ENCODE results near the gene GTF2IRD1.
"Not testable (repeated sequence)": the region's sequence is repeated elsewhere in the genome, so short reads cannot be mapped to it uniquely, and the experiment has no call there.

The GTF2IRD1 gene

GRCh38 chr7:74554178-74554577, 100.5 kb downstream of the GTF2IRD1 start:
- peaks cover 27% of the 10 kb centered on the region for H3K36me3 ChIP-seq (ENCODE audit: insufficient read depth, low read length)
- no peaks in the 10 kb centered on the region for H3K27me3 ChIP-seq (ENCODE audit: control insufficient read depth, insufficient read depth, low read length)
- H3K4me3 ChIP-seq (ENCODE audit: low read length): no peak overlapping the region
- H3K4me1 ChIP-seq (ENCODE audit: control insufficient read depth, insufficient read depth, low read length): no peaks in the 10 kb centered on the region
- H3K9me3 ChIP-seq (replicated peaks; ENCODE audit: low read length): no peaks in the 10 kb centered on the region
- H3K9ac ChIP-seq (ENCODE audit: low read depth, low read length): no peak overlapping the region
- no peak overlapping the region for H3K4me2 ChIP-seq (ENCODE audit: low read length)

- no peak overlapping the region for H3K9ac ChIP-seq (ENCODE audit: low read depth, low read length)
- no peaks in the 10 kb centered on the region for H3K27me3 ChIP-seq (ENCODE audit: control insufficient read depth, insufficient read depth, low read length)
- H3K4me2 ChIP-seq (ENCODE audit: low read length): no peak overlapping the region
- peaks cover 44% of the 10 kb centered on the region for H3K36me3 ChIP-seq (ENCODE audit: insufficient read depth, low read length)
- no peaks in the 10 kb centered on the region for H3K4me1 ChIP-seq (ENCODE audit: control insufficient read depth, insufficient read depth, low read length)
- H3K4me3 ChIP-seq (ENCODE audit: low read length): no peak overlapping the region
- no peaks in the 10 kb centered on the region for H3K9me3 ChIP-seq (replicated peaks; ENCODE audit: low read length)
Measured at GRCh38 chr7:74560086-74560719, 106.5 kb downstream of the GTF2IRD1 start.

- Histone ChIP-seq H3K36me3 (ENCODE audit: insufficient read depth, low read length) (peaks cover 46% of the 10 kb centered on the region), H3K9ac (ENCODE audit: low read depth, low read length) (no peak overlapping the region), H3K4me1 (ENCODE audit: control insufficient read depth, insufficient read depth, low read length) (no peaks in the 10 kb centered on the region), H3K27me3 (ENCODE audit: control insufficient read depth, insufficient read depth, low read length) (no peaks in the 10 kb centered on the region), H3K4me2 (ENCODE audit: low read length) (no peak overlapping the region), H3K9me3 (replicated peaks; ENCODE audit: low read length) (no peaks in the 10 kb centered on the region), H3K4me3 (ENCODE audit: low read length) (no peak overlapping the region)
Measured at GRCh38 chr7:74561898-74562613, 108.3 kb downstream of the GTF2IRD1 start.

GRCh38 chr7:74563639-74564038, 109.9 kb downstream of the GTF2IRD1 start:
- peaks cover 38% of the 10 kb centered on the region for H3K36me3 ChIP-seq (ENCODE audit: insufficient read depth, low read length)
- not testable (repeated sequence) for H3K4me3 ChIP-seq (ENCODE audit: low read length)

GRCh38 chr7:74567318-74567668, 113.6 kb downstream of the GTF2IRD1 start:
- H3K36me3 ChIP-seq (ENCODE audit: insufficient read depth, low read length): peaks cover 30% of the 10 kb centered on the region
- no peak overlapping the region for H3K4me2 ChIP-seq (ENCODE audit: low read length)
- H3K9me3 ChIP-seq (replicated peaks; ENCODE audit: low read length): no peaks in the 10 kb centered on the region
- H3K4me3 ChIP-seq (ENCODE audit: low read length): no peak overlapping the region
- H3K4me1 ChIP-seq (ENCODE audit: control insufficient read depth, insufficient read depth, low read length): peaks cover 4% of the 10 kb centered on the region
- H3K9ac ChIP-seq (ENCODE audit: low read depth, low read length): no peak overlapping the region
- no peaks in the 10 kb centered on the region for H3K27me3 ChIP-seq (ENCODE audit: control insufficient read depth, insufficient read depth, low read length)

More at GRCh38 chr7:74563639-74564038, 109.9 kb downstream of the GTF2IRD1 start:
- H3K27me3 ChIP-seq (ENCODE audit: control insufficient read depth, insufficient read depth, low read length); H3K4me2 ChIP-seq (ENCODE audit: low read length); H3K4me1 ChIP-seq (ENCODE audit: control insufficient read depth, insufficient read depth, low read length); H3K9me3 ChIP-seq (replicated peaks; ENCODE audit: low read length); H3K9ac ChIP-seq (ENCODE audit: low read depth, low read length): not testable (repeated sequence)

GRCh38 chr7:74568658-74569057, 115.0 kb downstream of the GTF2IRD1 start:
- Histone ChIP-seq H3K4me3 (ENCODE audit: low read length) (no peak overlapping the region), H3K4me2 (ENCODE audit: low read length) (no peak overlapping the region), H3K9ac (ENCODE audit: low read depth, low read length) (no peak overlapping the region), H3K9me3 (replicated peaks; ENCODE audit: low read length) (no peaks in the 10 kb centered on the region), H3K4me1 (ENCODE audit: control insufficient read depth, insufficient read depth, low read length) (peaks cover 8% of the 10 kb centered on the region), H3K36me3 (ENCODE audit: insufficient read depth, low read length) (peaks cover 30% of the 10 kb centered on the region), H3K27me3 (ENCODE audit: control insufficient read depth, insufficient read depth, low read length) (no peaks in the 10 kb centered on the region)

GRCh38 chr7:74569501-74570075, 115.9 kb downstream of the GTF2IRD1 start:
- Histone ChIP-seq H3K4me3 (ENCODE audit: low read length) (no peak overlapping the region), H3K4me2 (ENCODE audit: low read length) (no peak overlapping the region), H3K9ac (ENCODE audit: low read depth, low read length) (no peak overlapping the region), H3K27me3 (ENCODE audit: control insufficient read depth, insufficient read depth, low read length) (no peaks in the 10 kb centered on the region), H3K36me3 (ENCODE audit: insufficient read depth, low read length) (peaks cover 22% of the 10 kb centered on the region), H3K9me3 (replicated peaks; ENCODE audit: low read length) (no peaks in the 10 kb centered on the region), H3K4me1 (ENCODE audit: control insufficient read depth, insufficient read depth, low read length) (peaks cover 8% of the 10 kb centered on the region)

- H3K36me3 ChIP-seq (ENCODE audit: insufficient read depth, low read length): peaks cover 17% of the 10 kb centered on the region
Measured at GRCh38 chr7:74570533-74571156, 116.9 kb downstream of the GTF2IRD1 start.

GRCh38 chr7:74572301-74572979, 118.7 kb downstream of the GTF2IRD1 start:
- Histone ChIP-seq H3K36me3 (ENCODE audit: insufficient read depth, low read length) (peaks cover 15% of the 10 kb centered on the region), H3K9me3 (replicated peaks; ENCODE audit: low read length) (no peaks in the 10 kb centered on the region), H3K4me3 (ENCODE audit: low read length) (no peak overlapping the region), H3K4me2 (ENCODE audit: low read length) (no peak overlapping the region), H3K27me3 (ENCODE audit: control insufficient read depth, insufficient read depth, low read length) (no peaks in the 10 kb centered on the region), H3K9ac (ENCODE audit: low read depth, low read length) (no peak overlapping the region), H3K4me1 (ENCODE audit: control insufficient read depth, insufficient read depth, low read length) (peaks cover 8% of the 10 kb centered on the region)

More at GRCh38 chr7:74570533-74571156, 116.9 kb downstream of the GTF2IRD1 start:
- Histone ChIP-seq H3K9ac (ENCODE audit: low read depth, low read length) (no peak overlapping the region), H3K4me2 (ENCODE audit: low read length) (no peak overlapping the region), H3K4me3 (ENCODE audit: low read length) (no peak overlapping the region), H3K4me1 (ENCODE audit: control insufficient read depth, insufficient read depth, low read length) (peaks cover 8% of the 10 kb centered on the region), H3K9me3 (replicated peaks; ENCODE audit: low read length) (no peaks in the 10 kb centered on the region), H3K27me3 (ENCODE audit: control insufficient read depth, insufficient read depth, low read length) (no peaks in the 10 kb centered on the region)

GRCh38 chr7:74573512-74573911, 119.8 kb downstream of the GTF2IRD1 start:
- Histone ChIP-seq H3K9me3 (replicated peaks; ENCODE audit: low read length) (no peaks in the 10 kb centered on the region), H3K36me3 (ENCODE audit: insufficient read depth, low read length) (peaks cover 16% of the 10 kb centered on the region), H3K27me3 (ENCODE audit: control insufficient read depth, insufficient read depth, low read length) (no peaks in the 10 kb centered on the region), H3K4me1 (ENCODE audit: control insufficient read depth, insufficient read depth, low read length) (peaks cover 8% of the 10 kb centered on the region), H3K4me2 (ENCODE audit: low read length) (no peak overlapping the region), H3K4me3 (ENCODE audit: low read length) (no peak overlapping the region), H3K9ac (ENCODE audit: low read depth, low read length) (no peak overlapping the region)

- no peak overlapping the region for H3K9ac ChIP-seq (ENCODE audit: low read depth, low read length)
- no peak overlapping the region for H3K4me2 ChIP-seq (ENCODE audit: low read length)
- no peaks in the 10 kb centered on the region for H3K27me3 ChIP-seq (ENCODE audit: control insufficient read depth, insufficient read depth, low read length)
- H3K4me3 ChIP-seq (ENCODE audit: low read length): no peak overlapping the region
- peaks cover 13% of the 10 kb centered on the region for H3K4me1 ChIP-seq (ENCODE audit: control insufficient read depth, insufficient read depth, low read length)
- H3K9me3 ChIP-seq (replicated peaks; ENCODE audit: low read length): no peaks in the 10 kb centered on the region
- peaks cover 19% of the 10 kb centered on the region for H3K36me3 ChIP-seq (ENCODE audit: insufficient read depth, low read length)
Measured at GRCh38 chr7:74575083-74575784, 121.5 kb downstream of the GTF2IRD1 start.
